NCI-H1092 treated with DMSO at 0.1 percent for 48 hours (cell line): Measurements from ENCODE around the gene UTS2.
A peak's percentile ranks its signal among the peaks of the same experiment; 100 is the strongest.

Source experiments
- DNase-seq: peaks from one replicate; lab custom pipeline; 2025; lab: John Stamatoyannopoulos, UW

UTS2 gene

DNA sequence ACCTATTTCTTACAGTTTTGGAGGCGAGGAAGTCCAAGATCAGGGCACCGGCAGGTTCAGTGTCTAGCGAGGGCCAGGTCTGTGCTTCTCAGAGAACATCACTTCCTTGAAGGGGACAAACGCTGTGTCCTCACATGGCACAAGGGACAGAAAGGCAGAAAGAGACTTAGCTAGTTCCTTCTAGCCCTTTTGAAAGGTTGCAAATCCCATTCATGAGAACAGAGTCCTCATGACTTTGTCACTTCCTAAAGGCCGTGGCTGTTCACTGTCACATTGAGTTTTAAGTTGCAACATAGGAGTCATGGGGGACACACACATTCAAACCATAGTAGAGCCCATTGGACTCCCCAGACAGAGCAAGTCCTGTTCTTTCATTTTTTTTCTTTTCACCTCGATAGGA, 41.4 kb downstream of the UTS2 start:
- DNase-seq, result no peak

DNA sequence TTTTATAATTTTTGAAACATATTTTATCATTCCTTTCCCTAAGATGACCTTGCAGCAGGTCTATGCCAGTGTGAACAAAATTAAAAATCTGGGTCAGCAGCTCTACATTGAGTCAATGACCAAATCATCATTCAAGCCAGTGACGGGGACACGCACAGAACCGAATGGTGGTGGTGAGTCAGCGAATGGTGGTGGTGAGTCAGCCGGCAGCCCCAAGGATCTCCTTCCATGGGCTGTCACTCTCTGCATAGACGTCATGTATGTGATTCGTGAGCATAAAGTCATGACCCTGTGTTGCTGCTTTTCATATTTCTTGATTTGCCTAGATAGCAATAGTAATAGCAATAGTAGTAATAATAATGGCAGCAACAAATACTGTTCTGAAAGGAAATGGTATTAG, 42.5 kb downstream of the UTS2 start:
- DNase-seq, result no peak

DNA sequence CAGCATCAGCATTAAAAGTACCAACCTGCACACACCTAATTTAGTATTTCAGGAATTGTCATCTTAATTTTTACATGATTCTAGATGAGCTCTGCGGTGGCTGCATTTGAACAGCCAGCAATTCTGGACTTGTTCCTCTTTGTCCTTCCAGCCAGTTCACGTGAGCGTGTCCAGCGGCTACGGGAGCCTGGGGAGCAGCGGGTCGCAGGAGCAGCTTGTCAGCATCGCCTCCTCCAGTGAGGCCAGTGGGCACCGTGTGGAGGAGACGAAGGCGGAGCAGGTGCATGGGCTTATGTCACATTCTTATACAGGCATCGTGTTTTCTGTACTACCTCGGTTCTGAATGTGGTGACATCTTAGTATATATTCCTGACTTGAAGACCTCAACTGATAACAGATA, 43.1 kb downstream of the UTS2 start:
- DNase-seq, result no peak

DNA sequence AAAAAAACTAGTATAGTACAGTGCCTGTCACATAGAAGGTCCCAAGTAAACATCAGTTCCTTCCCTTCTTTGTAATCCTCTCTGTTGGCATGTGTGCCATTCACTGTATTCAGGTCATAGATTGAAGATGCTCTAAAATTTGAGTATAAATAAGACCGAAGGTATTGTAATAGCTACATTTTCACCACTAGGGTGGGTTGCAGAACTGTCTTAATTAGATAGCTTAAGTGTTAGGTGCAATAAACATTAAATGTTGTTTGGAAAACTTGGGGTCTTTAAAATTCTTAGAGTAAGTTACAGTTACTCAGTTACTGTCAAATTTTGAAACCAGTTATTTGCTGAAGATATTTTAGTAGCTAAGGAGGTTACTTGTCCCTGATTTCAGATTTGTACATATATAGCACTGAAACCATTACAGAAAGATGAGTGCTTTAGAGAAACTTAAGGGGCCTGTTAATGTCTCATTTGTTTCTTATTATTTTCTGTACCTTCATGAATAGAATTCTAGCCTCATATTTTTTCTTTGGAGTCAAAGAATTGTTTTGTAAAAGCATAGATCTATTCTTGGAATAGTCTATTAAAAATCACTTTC, 44.5 kb downstream of the UTS2 start:
- DNase-seq, result peak; percentile 21

DNA sequence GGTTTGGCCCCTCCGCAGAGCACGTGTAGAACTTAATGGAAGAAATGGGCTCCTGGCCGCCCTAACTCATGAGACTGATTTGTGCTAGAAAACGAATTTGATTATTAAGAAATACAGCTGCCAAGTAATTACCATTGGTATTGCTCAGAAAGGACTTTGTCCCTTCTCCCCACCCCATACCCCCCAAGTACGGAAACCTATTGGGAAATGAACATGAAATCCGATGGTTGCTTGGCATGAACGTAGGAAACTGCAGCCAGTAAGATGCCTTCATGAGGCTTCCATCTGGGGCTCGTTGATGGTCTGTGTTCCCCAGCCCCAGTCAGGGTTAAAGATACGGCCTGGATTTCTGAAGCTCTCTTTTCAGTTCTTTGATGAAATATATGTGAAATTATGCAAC, 47.4 kb downstream of the UTS2 start:
- no peak for DNase-seq
